H9 (cell line): Measurements from ENCODE around the gene BLOC1S1. TPM values are rescaled to one million over a fixed set of nuclear protein-coding genes. Genes with fewer than 3 reads are reported as not detected.

Source experiments
- DNase-seq: peaks from one replicate; pipeline ENCODE4 v3.0.0-alpha.2; 2017
- H2AFZ ChIP-seq: one replicate; pipeline ENCODE4 v1.6.1; 2013; ENCODE audit warnings: mild to moderate bottlenecking, low read length, control low read depth, moderate library complexity
- H2AK5ac ChIP-seq: 2 replicates; pipeline ENCODE4 v1.6.1; 2013; ENCODE audit warnings: low read length, control low read depth, mixed read lengths; ENCODE audit not compliant: insufficient read length
- H2BK120ac ChIP-seq: one replicate; pipeline ENCODE4 v1.6.1; 2013; ENCODE audit warnings: low read depth, mild to moderate bottlenecking, low read length, control low read depth, inconsistent platforms; ENCODE audit not compliant: poor library complexity, severe bottlenecking
- H2BK12ac ChIP-seq: 2 replicates; pipeline ENCODE4 v1.6.1; 2013; ENCODE audit warnings: low read length, control low read depth, mixed read lengths, low read depth; ENCODE audit not compliant: insufficient read length
- H2BK15ac ChIP-seq: 2 replicates; pipeline ENCODE4 v1.6.1; 2013; ENCODE audit warnings: low read depth, low read length, control low read depth
- H2BK20ac ChIP-seq: one replicate; pipeline ENCODE4 v1.6.1; 2013; ENCODE audit warnings: low read depth, mild to moderate bottlenecking, low read length, control low read depth, inconsistent platforms; ENCODE audit not compliant: poor library complexity, severe bottlenecking
- H2BK5ac ChIP-seq: 2 replicates; pipeline ENCODE4 v1.6.1; 2013; ENCODE audit warnings: low read length, control low read depth, mixed read lengths; ENCODE audit not compliant: insufficient read length
- H3K14ac ChIP-seq: 2 replicates; pipeline ENCODE4 v1.6.1; 2013; ENCODE audit warnings: low read length, control low read depth; ENCODE audit not compliant: insufficient read depth
- H3K18ac ChIP-seq: 2 replicates; pipeline ENCODE4 v1.6.1; 2013; ENCODE audit warnings: low read depth, mild to moderate bottlenecking, mixed read lengths, low read length, control low read depth; ENCODE audit not compliant: insufficient read length
- H3K23ac ChIP-seq: 2 replicates; pipeline ENCODE4 v1.6.1; 2013; ENCODE audit warnings: low read length, control low read depth, mixed read lengths, low read depth; ENCODE audit not compliant: insufficient read length
- H3K23me2 ChIP-seq: 2 replicates; pipeline ENCODE4 v1.6.1; 2013; ENCODE audit warnings: low read depth, mild to moderate bottlenecking, mixed read lengths, low read length, control low read depth; ENCODE audit not compliant: insufficient read length, poor library complexity, severe bottlenecking
- H3K27ac ChIP-seq: 2 replicates; pipeline ENCODE4 v1.5.1; 2013; ENCODE audit warnings: low read length, control low read depth, mixed read lengths, low read depth; ENCODE audit not compliant: insufficient read length
- H3K27me3 ChIP-seq: 2 replicates; pipeline ENCODE4 v1.6.1; 2013; ENCODE audit warnings: low read length, control low read depth, inconsistent platforms; ENCODE audit not compliant: insufficient read depth
- H3K4ac ChIP-seq: 2 replicates; pipeline ENCODE4 v1.6.1; 2013; ENCODE audit warnings: low read depth, mild to moderate bottlenecking, control low read depth, inconsistent platforms, low read length, moderate library complexity
- H3K4me1 ChIP-seq: 2 replicates; pipeline ENCODE4 v1.6.1; 2013; ENCODE audit warnings: low read length, control low read depth, inconsistent platforms; ENCODE audit not compliant: insufficient read depth
- H3K4me2 ChIP-seq: 2 replicates; pipeline ENCODE4 v1.6.1; 2013; ENCODE audit warnings: low read length, control low read depth, mixed read lengths; ENCODE audit not compliant: insufficient read length, insufficient read depth
- H3K56ac ChIP-seq: 2 replicates; pipeline ENCODE4 v1.6.1; 2013; ENCODE audit warnings: low read depth, mild to moderate bottlenecking, mixed read lengths, low read length, control low read depth; ENCODE audit not compliant: insufficient read length
- H3K79me1 ChIP-seq: 2 replicates; pipeline ENCODE4 v1.6.1; 2013; ENCODE audit warnings: low read depth, mild to moderate bottlenecking, moderate library complexity, low read length, control low read depth, inconsistent platforms; ENCODE audit not compliant: insufficient read depth, poor library complexity, severe bottlenecking
- H3K79me2 ChIP-seq: 2 replicates; pipeline ENCODE4 v1.6.1; 2013; ENCODE audit warnings: low read length, control low read depth, inconsistent platforms; ENCODE audit not compliant: insufficient read depth
- H3K9ac ChIP-seq: 2 replicates; pipeline ENCODE4 v1.6.1; 2013; ENCODE audit warnings: low read length, control low read depth, mixed read lengths; ENCODE audit not compliant: insufficient read length; ENCODE audit errors: extremely low read depth
- H3K9me3 ChIP-seq: one replicate; pipeline ENCODE4 v1.6.1; 2013; ENCODE audit warnings: low read depth, low read length, inconsistent platforms; ENCODE audit not compliant: control insufficient read depth
- H3T11ph ChIP-seq: one replicate; pipeline ENCODE4 v1.6.1; 2013; ENCODE audit warnings: mild to moderate bottlenecking, low read length, control low read depth, inconsistent platforms
- H4K20me1 ChIP-seq: one replicate; pipeline ENCODE4 v1.6.1; 2013; ENCODE audit not compliant: control insufficient read depth, insufficient read length, insufficient read depth
- H4K5ac ChIP-seq: 2 replicates; pipeline ENCODE4 v1.6.1; 2013; ENCODE audit warnings: low read depth, mild to moderate bottlenecking, mixed read lengths, low read length, control low read depth; ENCODE audit not compliant: insufficient read length
- H4K8ac ChIP-seq: replicated peaks from 2 replicates; pipeline ENCODE4 v1.6.1; 2013; ENCODE audit warnings: low read length, control low read depth, mixed read lengths, low read depth; ENCODE audit not compliant: insufficient read length
- H4K91ac ChIP-seq: 2 replicates; pipeline ENCODE4 v1.6.1; 2013; ENCODE audit warnings: low read depth, mild to moderate bottlenecking, moderate library complexity, mixed read lengths, low read length, control low read depth; ENCODE audit not compliant: insufficient read length
- H3K27ac Mint-ChIP-seq, 3 experiments: 2 replicates in 2 of 3; 3 replicates in 1 of 3; pipeline ENCODE4 v1.8.0; 2020 to 2021; ENCODE audit warnings: mixed read lengths in 3 of 3, mild to moderate bottlenecking in 1 of 3, moderate library complexity in 1 of 3
- H3K27me3 Mint-ChIP-seq: 2 replicates; pipeline ENCODE4 v1.8.0; 2021; ENCODE audit warnings: low read depth, mild to moderate bottlenecking, moderate library complexity, mixed read lengths
- H3K36me3 Mint-ChIP-seq, 3 experiments: 2 replicates in 2 of 3; 3 replicates in 1 of 3; pipeline ENCODE4 v1.8.0; 2020 to 2021; ENCODE audit warnings: low read depth in 3 of 3, mixed read lengths in 3 of 3; ENCODE audit not compliant: insufficient read depth in 1 of 3
- H3K4me1 Mint-ChIP-seq, 2 experiments: 2 replicates each; pipeline ENCODE4 v1.8.0; 2020; ENCODE audit warnings: mixed read lengths in 2 of 2
- H3K4me3 Mint-ChIP-seq, 2 experiments: 2 replicates in 1 of 2; 3 replicates in 1 of 2; pipeline ENCODE4 v1.8.0; 2020 to 2021; ENCODE audit warnings: mild to moderate bottlenecking in 2 of 2, mixed read lengths in 2 of 2, moderate library complexity in 1 of 2
- H3K9me3 Mint-ChIP-seq, 2 experiments: 2 replicates in 1 of 2; 3 replicates in 1 of 2; pipeline ENCODE4 v1.8.0; 2020; ENCODE audit warnings: mild to moderate bottlenecking in 2 of 2, mixed read lengths in 2 of 2, moderate library complexity in 1 of 2
- WGBS: extraction: QIAGEN DNeasy Blood & Tissue Kit; methylation state at CpG from one replicate; pipeline ENCODE4 v1.1.7; 2013; ENCODE audit warnings: missing lambda C conversion rate, low lambda C conversion rate, mixed read lengths; ENCODE audit not compliant: insufficient read length; ENCODE audit errors: extremely low coverage; 5-methylcytosine and 5-hydroxymethylcytosine counted together
- total RNA-seq: library from RNA; stranded (reverse); gene quantifications from 2 replicates; pipeline ENCODE4 v1.2.1, GENCODE V29; 2021
- TF ChIP-seq, protein P1 (sequence below): fragments of 200-600 bp; sonication (generic); conservative IDR thresholded peaks from 3 replicates; pipeline ENCODE4 v1.8.0; 2021; ENCODE audit warnings: antibody characterized with exemption, mild to moderate bottlenecking

BLOC1S1 gene
- total RNA-seq, 1 experiment from 2014 or later: 108 TPM

DNA sequence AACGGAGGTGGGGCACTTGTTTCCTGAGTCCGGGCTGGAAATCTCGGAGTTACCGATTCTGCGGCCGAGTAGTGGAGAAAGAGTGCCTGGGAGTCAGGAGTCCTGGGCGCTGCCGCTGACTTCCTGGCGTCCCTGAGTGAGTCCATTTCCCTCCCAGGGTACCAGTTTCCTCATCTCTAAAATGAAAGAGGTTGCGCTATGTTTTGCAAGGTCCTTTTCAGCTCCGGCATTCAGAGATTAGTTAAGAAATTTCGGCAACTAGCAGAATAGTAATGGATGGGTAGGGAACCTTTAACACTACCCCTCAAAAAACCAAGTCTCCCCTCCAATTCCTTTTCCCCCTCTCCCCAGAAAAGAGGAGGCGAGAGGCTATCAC lies 724 bp downstream of the BLOC1S1 start:
- Histone ChIP-seq H4K8ac (no peak overlapping the region), H3K9ac (peak overlapping the region; percentile 61), H2BK120ac (no peak overlapping the region), H3K9me3 (no peaks in the 10 kb centered on the region), H3K56ac (no peak overlapping the region), H3K79me2 (no peaks in the 10 kb centered on the region), H3K4me2 (peak overlapping the region; percentile 71), H3K23ac (no peak overlapping the region), H3K23me2 (peaks cover 9% of the 10 kb centered on the region), H2BK5ac (no peak overlapping the region), H3K18ac (no peak overlapping the region), H2BK15ac (no peak overlapping the region), H4K5ac (no peak overlapping the region), H3K79me1 (no peaks in the 10 kb centered on the region), H2AFZ (no peak overlapping the region), H3T11ph (no peak overlapping the region), H2BK12ac (no peak overlapping the region), H3K14ac (no peak overlapping the region), H4K91ac (no peak overlapping the region), H3K4me1 (peaks cover 13% of the 10 kb centered on the region; the same call in 1 of the 2 replicates), H3K27ac (no peak overlapping the region), H2AK5ac (no peak overlapping the region), H3K27me3 (no peaks in the 10 kb centered on the region; the same call in 1 of the 2 replicates), H4K20me1 (no peaks in the 10 kb centered on the region), H2BK20ac (no peak overlapping the region), H3K4ac (no peak overlapping the region)
- Mint-ChIP-seq H3K4me3 (peak overlapping the region; percentile 90 to 91), H3K27me3 (peaks cover 19% of the 10 kb centered on the region), H3K9me3 (peaks cover 0 to 3% of the 10 kb centered on the region in 2 experiments; a peak in 3 of 5 replicates), H3K27ac (peak overlapping the region; percentile 37 to 91 (median 80); a peak in 3 of 7 replicates), H3K4me1 (peaks cover 38 to 41% of the 10 kb centered on the region in 2 experiments), H3K36me3 (peaks cover 0 to 8% (median 0%) of the 10 kb centered on the region in 3 experiments; a peak in 2 of 7 replicates)
- DNase-seq: no peak
- no CpG with 5 or more reads among the region's 13 CpGs for WGBS
- TF ChIP-seq, protein P1, sequence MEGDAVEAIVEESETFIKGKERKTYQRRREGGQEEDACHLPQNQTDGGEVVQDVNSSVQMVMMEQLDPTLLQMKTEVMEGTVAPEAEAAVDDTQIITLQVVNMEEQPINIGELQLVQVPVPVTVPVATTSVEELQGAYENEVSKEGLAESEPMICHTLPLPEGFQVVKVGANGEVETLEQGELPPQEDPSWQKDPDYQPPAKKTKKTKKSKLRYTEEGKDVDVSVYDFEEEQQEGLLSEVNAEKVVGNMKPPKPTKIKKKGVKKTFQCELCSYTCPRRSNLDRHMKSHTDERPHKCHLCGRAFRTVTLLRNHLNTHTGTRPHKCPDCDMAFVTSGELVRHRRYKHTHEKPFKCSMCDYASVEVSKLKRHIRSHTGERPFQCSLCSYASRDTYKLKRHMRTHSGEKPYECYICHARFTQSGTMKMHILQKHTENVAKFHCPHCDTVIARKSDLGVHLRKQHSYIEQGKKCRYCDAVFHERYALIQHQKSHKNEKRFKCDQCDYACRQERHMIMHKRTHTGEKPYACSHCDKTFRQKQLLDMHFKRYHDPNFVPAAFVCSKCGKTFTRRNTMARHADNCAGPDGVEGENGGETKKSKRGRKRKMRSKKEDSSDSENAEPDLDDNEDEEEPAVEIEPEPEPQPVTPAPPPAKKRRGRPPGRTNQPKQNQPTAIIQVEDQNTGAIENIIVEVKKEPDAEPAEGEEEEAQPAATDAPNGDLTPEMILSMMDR: no peak
